ENCODE data around the gene VPS4A.
"Not testable (repeated sequence)": the region's sequence is repeated elsewhere in the genome, so short reads cannot be mapped to it uniquely, and the experiment has no call there.

VPS4A gene

GRCh38 chr16:69310653-69311532 is at the start of gene VPS4A:
VPS4A (plus strand) TSS chr16:69311350; CDS start chr16:69311512, 162 bp downstream.
- H3K4me3 ChIP-seq (ENCODE audit: low read depth, low read length): peak within 1 kb of the TSS; percentile 88
- peak; percentile 88 for DNase-seq (ENCODE audit: low read depth)

GRCh38 chr16:69266334-69267063 is 44.7 kb upstream of the VPS4A start:
- no peak overlapping the region for H3K4me3 ChIP-seq (ENCODE audit: low read depth, low read length)
- DNase-seq (ENCODE audit: low read depth): no peak

- H3K4me3 ChIP-seq (ENCODE audit: low read depth, low read length): no peak overlapping the region
- no peak for DNase-seq (ENCODE audit: low read depth)
Measured at GRCh38 chr16:69267633-69268032, 43.5 kb upstream of the VPS4A start.

- no peak for DNase-seq (ENCODE audit: low read depth)
- no peak overlapping the region for H3K4me3 ChIP-seq (ENCODE audit: low read depth, low read length)
Measured at GRCh38 chr16:69270395-69270794, 40.8 kb upstream of the VPS4A start.

GRCh38 chr16:69270831-69271230 is 40.3 kb upstream of the VPS4A start:
- no peak overlapping the region for H3K4me3 ChIP-seq (ENCODE audit: low read depth, low read length)
- no peak for DNase-seq (ENCODE audit: low read depth)

- peak; percentile 66 for DNase-seq (ENCODE audit: low read depth)
- no peak overlapping the region for H3K4me3 ChIP-seq (ENCODE audit: low read depth, low read length)
Measured at GRCh38 chr16:69273009-69273408, 38.1 kb upstream of the VPS4A start.

GRCh38 chr16:69274699-69275235 is 36.4 kb upstream of the VPS4A start:
- DNase-seq (ENCODE audit: low read depth): no peak

GRCh38 chr16:69276148-69277115 is 34.7 kb upstream of the VPS4A start:
- peak; percentile 97 for DNase-seq (ENCODE audit: low read depth)
- H3K4me3 ChIP-seq (ENCODE audit: low read depth, low read length): peak overlapping the region; percentile 2

More at GRCh38 chr16:69274699-69275235, 36.4 kb upstream of the VPS4A start:
- no peak overlapping the region for H3K4me3 ChIP-seq (ENCODE audit: low read depth, low read length)

- no peak for DNase-seq (ENCODE audit: low read depth)
- H3K4me3 ChIP-seq (ENCODE audit: low read depth, low read length): no peak overlapping the region
Measured at GRCh38 chr16:69277413-69277812, 33.7 kb upstream of the VPS4A start.

- no peak for DNase-seq (ENCODE audit: low read depth)
- H3K4me3 ChIP-seq (ENCODE audit: low read depth, low read length): no peak overlapping the region
Measured at GRCh38 chr16:69283851-69284250, 27.3 kb upstream of the VPS4A start.

GRCh38 chr16:69285240-69285639 is 25.9 kb upstream of the VPS4A start:
- no peak for DNase-seq (ENCODE audit: low read depth)
- H3K4me3 ChIP-seq (ENCODE audit: low read depth, low read length): no peak overlapping the region

- no peak for DNase-seq (ENCODE audit: low read depth)
- no peak overlapping the region for H3K4me3 ChIP-seq (ENCODE audit: low read depth, low read length)
Measured at GRCh38 chr16:69286941-69287713, 24.0 kb upstream of the VPS4A start.

GRCh38 chr16:69291657-69292056 is 19.5 kb upstream of the VPS4A start:
- not testable (repeated sequence) for H3K4me3 ChIP-seq (ENCODE audit: low read depth, low read length); DNase-seq (ENCODE audit: low read depth)

GRCh38 chr16:69293401-69293800 is 17.7 kb upstream of the VPS4A start:
- DNase-seq (ENCODE audit: low read depth): no peak
- no peak overlapping the region for H3K4me3 ChIP-seq (ENCODE audit: low read depth, low read length)

- no peak overlapping the region for H3K4me3 ChIP-seq (ENCODE audit: low read depth, low read length)
- DNase-seq (ENCODE audit: low read depth): no peak
Measured at GRCh38 chr16:69294051-69294450, 17.1 kb upstream of the VPS4A start.

GRCh38 chr16:69296771-69297170 is 14.4 kb upstream of the VPS4A start:
- not testable (repeated sequence) for H3K4me3 ChIP-seq (ENCODE audit: low read depth, low read length); DNase-seq (ENCODE audit: low read depth)

- no peak overlapping the region for H3K4me3 ChIP-seq (ENCODE audit: low read depth, low read length)
- DNase-seq (ENCODE audit: low read depth): no peak
Measured at GRCh38 chr16:69298261-69298660, 12.9 kb upstream of the VPS4A start.

- no peak overlapping the region for H3K4me3 ChIP-seq (ENCODE audit: low read depth, low read length)
- DNase-seq (ENCODE audit: low read depth): no peak
Measured at GRCh38 chr16:69301187-69301586, 10.0 kb upstream of the VPS4A start.
